GM13976 (cell line): ENCODE data around the gene ZSCAN10.
"Not testable (repeated sequence)": the region's sequence is repeated elsewhere in the genome, so short reads cannot be mapped to it uniquely, and the experiment has no call there.

Source experiments
- DNase-seq: peaks from one replicate; pipeline ENCODE4 v3.0.0; 2012; ENCODE audit warnings: low spot score
- CTCF ChIP-seq: IDR thresholded peaks from 2 replicates; pipeline ENCODE4 v1.5.1; 2012; ENCODE audit warnings: borderline replicate concordance, mild to moderate bottlenecking; ENCODE audit not compliant: insufficient read depth; ENCODE audit errors: extremely low read depth, missing control alignments, control extremely low read depth
- in situ Hi-C: fragments of 300-500 bp; cut with MboI; formaldehyde crosslinking; loops from one replicate; pipeline ENCODE4 v1.12.0; 2022; ENCODE audit warnings: low sequenced_read_pairs, mixed read lengths, inconsistent platforms; ENCODE audit not compliant: unreplicated experiment

Gene ZSCAN10

GRCh38 chr16:3070608-3071111 lies 28.4 kb downstream of the ZSCAN10 start:
- DNase-seq = no peak
- no peak for TF ChIP-seq CTCF
- in situ Hi-C loops = no loop called here

GRCh38 chr16:3069146-3069545 lies 29.9 kb downstream of the ZSCAN10 start:
- in situ Hi-C loops = loop anchor here (10.0 kb wide), 1 partner anchor 56 kb away; no protein-coding TSS in a partner anchor
- DNase-seq = not testable (repeated sequence)

GRCh38 chr16:3068487-3068886 lies 30.6 kb downstream of the ZSCAN10 start:
- DNase-seq = no peak
- in situ Hi-C loops = loop anchor here (10.0 kb wide), 1 partner anchor 56 kb away; no protein-coding TSS in a partner anchor
- no peak for TF ChIP-seq CTCF

- peak; percentile 28 for DNase-seq
- in situ Hi-C loops = loop anchor here (10.0 kb wide), 1 partner anchor 58 kb away; no protein-coding TSS in a partner anchor
- no peak for TF ChIP-seq CTCF
Observed at GRCh38 chr16:3066440-3066748, 32.7 kb downstream of the ZSCAN10 start.

GRCh38 chr16:3065742-3066439 lies 33.2 kb downstream of the ZSCAN10 start:
- no peak for TF ChIP-seq CTCF
- peak; percentile 22 for DNase-seq
- in situ Hi-C loops = loop anchor here (10.0 kb wide), 1 partner anchor 59 kb away; no protein-coding TSS in a partner anchor

GRCh38 chr16:3065069-3065741 lies 33.9 kb downstream of the ZSCAN10 start, which contains the start of gene IL32:
TSS of gene IL32 (plus strand) at chr16:3065640. CDS start at chr16:3065812, 172 bp downstream.
- peak; percentile 77 for DNase-seq

More at GRCh38 chr16:3065069-3065741, 33.9 kb downstream of the ZSCAN10 start, which contains the start of gene IL32:
- in situ Hi-C loops = loop anchor here (10.0 kb wide), 1 partner anchor 60 kb away; no protein-coding TSS in a partner anchor
- no peak for TF ChIP-seq CTCF
